Neural progenitor cell (in vitro differentiated cells): ENCODE measurements around the gene GATC. TPM values are rescaled to one million over a fixed set of nuclear protein-coding genes. Genes with fewer than 3 reads are reported as not detected.

Source experiments
- DNase-seq: peaks from one replicate; pipeline ENCODE4 v3.0.0-alpha.2; 2016; ENCODE audit warnings: low spot score
- H2AFZ ChIP-seq: fragments of 200-600 bp; sonication (generic); replicated peaks from 2 replicates; pipeline ENCODE4 v1.6.1; 2016; ENCODE audit warnings: antibody characterized with exemption
- H3F3A ChIP-seq: fragments of 200-600 bp; sonication (generic); 2 replicates; pipeline ENCODE4 v1.6.1; 2016; ENCODE audit warnings: antibody characterized with exemption, low read depth
- H3K27ac ChIP-seq: fragments of 200-600 bp; sonication (generic); 2 replicates; pipeline ENCODE4 v1.5.1; 2016; ENCODE audit warnings: mild to moderate bottlenecking
- H3K27me3 ChIP-seq: fragments of 200-600 bp; sonication (generic); 2 replicates; pipeline ENCODE4 v1.6.1; 2016; ENCODE audit warnings: mild to moderate bottlenecking, moderate library complexity
- H3K36me3 ChIP-seq: fragments of 200-600 bp; sonication (generic); 2 replicates; pipeline ENCODE4 v1.5.1; 2016
- H3K4me1 ChIP-seq: fragments of 200-600 bp; sonication (generic); 2 replicates; pipeline ENCODE4 v1.6.1; 2016; ENCODE audit warnings: mixed run types
- H3K4me2 ChIP-seq: fragments of 200-600 bp; sonication (generic); 2 replicates; pipeline ENCODE4 v1.6.1; 2016
- H3K4me3 ChIP-seq: fragments of 200-600 bp; sonication (generic); 2 replicates; pipeline ENCODE4 v1.5.1; 2016
- H3K79me2 ChIP-seq: fragments of 200-600 bp; sonication (generic); 2 replicates; pipeline ENCODE4 v1.6.1; 2016; ENCODE audit warnings: low read depth
- H3K9ac ChIP-seq: fragments of 200-600 bp; sonication (generic); 2 replicates; pipeline ENCODE4 v1.6.1; 2016
- H3K9me3 ChIP-seq: fragments of 200-600 bp; sonication (generic); 2 replicates; pipeline ENCODE4 v1.5.1; 2016; ENCODE audit warnings: low read depth
- H4K20me1 ChIP-seq: fragments of 200-600 bp; sonication (generic); 2 replicates; pipeline ENCODE4 v1.6.1; 2016; ENCODE audit warnings: low read depth
- H3K27ac Mint-ChIP-seq: 3 replicates; pipeline ENCODE4 v1.8.0; 2021; ENCODE audit warnings: mixed read lengths
- H3K27me3 Mint-ChIP-seq: 2 replicates; pipeline ENCODE4 v1.8.0; 2022; ENCODE audit warnings: low read depth, mild to moderate bottlenecking, inconsistent platforms, moderate library complexity, mixed read lengths; ENCODE audit not compliant: insufficient read depth
- H3K36me3 Mint-ChIP-seq: 3 replicates; pipeline ENCODE4 v1.8.0; 2021; ENCODE audit warnings: mixed read lengths
- H3K4me1 Mint-ChIP-seq: 3 replicates; pipeline ENCODE4 v1.8.0; 2021; ENCODE audit warnings: mixed read lengths
- H3K4me3 Mint-ChIP-seq: 3 replicates; pipeline ENCODE4 v1.8.0; 2021; ENCODE audit warnings: mild to moderate bottlenecking, moderate library complexity, mixed read lengths
- H3K9me3 Mint-ChIP-seq: 3 replicates; pipeline ENCODE4 v1.8.0; 2020; ENCODE audit warnings: mixed read lengths
- CTCF ChIP-seq: fragments of 200-600 bp; sonication (generic); IDR thresholded peaks from 2 replicates; pipeline ENCODE4 v1.5.1; 2017; ENCODE audit warnings: antibody characterized with exemption, mild to moderate bottlenecking
- EZH2 ChIP-seq: fragments of 200-600 bp; sonication (generic); IDR thresholded peaks from 2 replicates; pipeline ENCODE4 v1.6.1; 2017; ENCODE audit warnings: antibody characterized with exemption, mild to moderate bottlenecking, moderate library complexity
- EZH2phosphoT487 ChIP-seq: fragments of 200-600 bp; sonication (generic); IDR thresholded peaks from 2 replicates; pipeline ENCODE4 v1.6.1; 2017; ENCODE audit warnings: antibody characterized with exemption
- total RNA-seq: library from RNA; depleted of rRNA; stranded (reverse); fragments of >200 nt; gene quantifications from 2 replicates; pipeline ENCODE4 v1.2.3, GENCODE V29; 2015; ENCODE audit warnings: low replicate concordance

GATC gene
- total RNA-seq, 1 donor from 2014 or later = 29.1 TPM

GRCh38 chr12:120453060-120453750 lies 7.0 kb downstream of the GATC start:
- Histone ChIP-seq H3K27ac (no peak overlapping the region), H3K4me3 (no peak overlapping the region), H3K36me3 (no peaks in the 10 kb centered on the region), H3F3A (peaks cover 45% of the 10 kb centered on the region), H3K9ac (no peak overlapping the region), H3K4me1 (no peaks in the 10 kb centered on the region), H3K4me2 (no peak overlapping the region), H3K9me3 (no peaks in the 10 kb centered on the region), H2AFZ (no peak overlapping the region), H3K27me3 (no peaks in the 10 kb centered on the region), H4K20me1 (peaks cover 14% of the 10 kb centered on the region), H3K79me2 (peaks cover 32% of the 10 kb centered on the region)
- Mint-ChIP-seq H3K9me3 (no peaks in the 10 kb centered on the region), H3K4me3 (no peak overlapping the region), H3K27me3 (no peaks in the 10 kb centered on the region), H3K27ac (no peak overlapping the region), H3K36me3 (peaks cover 15% of the 10 kb centered on the region), H3K4me1 (no peaks in the 10 kb centered on the region)
- DNase-seq = no peak
- TF ChIP-seq EZH2 (no peak), EZH2phosphoT487 (no peak), CTCF (no peak)

GRCh38 chr12:120453977-120454376 lies 7.7 kb downstream of the GATC start:
- no peak overlapping the region for H3K4me3 ChIP-seq
- H4K20me1 ChIP-seq = peaks cover 14% of the 10 kb centered on the region
- H3K4me1 Mint-ChIP-seq = no peaks in the 10 kb centered on the region
- H3K9ac ChIP-seq = no peak overlapping the region
- TF ChIP-seq CTCF = peak; percentile 62
- no peak for TF ChIP-seq EZH2
- no peak for TF ChIP-seq EZH2phosphoT487
- no peaks in the 10 kb centered on the region for H3K4me1 ChIP-seq
- H3K27me3 Mint-ChIP-seq = no peaks in the 10 kb centered on the region
- H3K79me2 ChIP-seq = peaks cover 24% of the 10 kb centered on the region
- H3K36me3 ChIP-seq = no peaks in the 10 kb centered on the region
- H2AFZ ChIP-seq = no peak overlapping the region
- DNase-seq = peak; percentile 45
- peaks cover 18% of the 10 kb centered on the region for H3K36me3 Mint-ChIP-seq
- H3F3A ChIP-seq = peaks cover 50% of the 10 kb centered on the region
- no peak overlapping the region for H3K4me3 Mint-ChIP-seq
- no peak overlapping the region for H3K4me2 ChIP-seq
- no peak overlapping the region for H3K27ac Mint-ChIP-seq
- no peaks in the 10 kb centered on the region for H3K27me3 ChIP-seq
- H3K27ac ChIP-seq = no peak overlapping the region
- H3K9me3 Mint-ChIP-seq = no peaks in the 10 kb centered on the region
- H3K9me3 ChIP-seq = no peaks in the 10 kb centered on the region

- no peak overlapping the region for H2AFZ ChIP-seq
- no peaks in the 10 kb centered on the region for H3K9me3 ChIP-seq
- no peaks in the 10 kb centered on the region for H3K4me1 ChIP-seq
- H3F3A ChIP-seq = peaks cover 62% of the 10 kb centered on the region
- H3K36me3 ChIP-seq = peaks cover 5% of the 10 kb centered on the region
- no peak overlapping the region for H3K4me2 ChIP-seq
- no peak overlapping the region for H3K4me3 ChIP-seq
- no peak overlapping the region for H3K27ac Mint-ChIP-seq
- H3K27ac ChIP-seq = no peak overlapping the region
- no peak overlapping the region for H3K9ac ChIP-seq
- no peaks in the 10 kb centered on the region for H3K27me3 ChIP-seq
- H3K79me2 ChIP-seq = peaks cover 12% of the 10 kb centered on the region
- H3K27me3 Mint-ChIP-seq = no peaks in the 10 kb centered on the region
- TF ChIP-seq CTCF (no peak), EZH2 (no peak), EZH2phosphoT487 (no peak)
- H3K4me1 Mint-ChIP-seq = no peaks in the 10 kb centered on the region
- no peak overlapping the region for H3K4me3 Mint-ChIP-seq
- no peaks in the 10 kb centered on the region for H3K9me3 Mint-ChIP-seq
- DNase-seq = no peak
- peaks cover 27% of the 10 kb centered on the region for H3K36me3 Mint-ChIP-seq
- peaks cover 14% of the 10 kb centered on the region for H4K20me1 ChIP-seq
Observed at GRCh38 chr12:120455302-120455701, 9.1 kb downstream of the GATC start.
